ENCODE data around the gene SERPINF2.

- no peak for TF ChIP-seq CTCF (IDR thresholded peaks at IDR 0.05)
- no peak for TF ChIP-seq POLR2A (IDR thresholded peaks at IDR 0.05)
These were observed 39.6 kb upstream of the SERPINF2 start for GRCh38 chr17:1703063-1703462.
